Measurements from ENCODE around the gene ATP6AP1. TPM values are rescaled to one million over a fixed set of nuclear protein-coding genes. Genes with fewer than 3 reads are reported as not detected.

ATP6AP1 gene
- total and polyA plus RNA-seq, 2 of the 13 experiments (the other 11 are each of a cell fraction or from before 2014, with no cell fraction given) = 56.7 to 110 TPM

DNA sequence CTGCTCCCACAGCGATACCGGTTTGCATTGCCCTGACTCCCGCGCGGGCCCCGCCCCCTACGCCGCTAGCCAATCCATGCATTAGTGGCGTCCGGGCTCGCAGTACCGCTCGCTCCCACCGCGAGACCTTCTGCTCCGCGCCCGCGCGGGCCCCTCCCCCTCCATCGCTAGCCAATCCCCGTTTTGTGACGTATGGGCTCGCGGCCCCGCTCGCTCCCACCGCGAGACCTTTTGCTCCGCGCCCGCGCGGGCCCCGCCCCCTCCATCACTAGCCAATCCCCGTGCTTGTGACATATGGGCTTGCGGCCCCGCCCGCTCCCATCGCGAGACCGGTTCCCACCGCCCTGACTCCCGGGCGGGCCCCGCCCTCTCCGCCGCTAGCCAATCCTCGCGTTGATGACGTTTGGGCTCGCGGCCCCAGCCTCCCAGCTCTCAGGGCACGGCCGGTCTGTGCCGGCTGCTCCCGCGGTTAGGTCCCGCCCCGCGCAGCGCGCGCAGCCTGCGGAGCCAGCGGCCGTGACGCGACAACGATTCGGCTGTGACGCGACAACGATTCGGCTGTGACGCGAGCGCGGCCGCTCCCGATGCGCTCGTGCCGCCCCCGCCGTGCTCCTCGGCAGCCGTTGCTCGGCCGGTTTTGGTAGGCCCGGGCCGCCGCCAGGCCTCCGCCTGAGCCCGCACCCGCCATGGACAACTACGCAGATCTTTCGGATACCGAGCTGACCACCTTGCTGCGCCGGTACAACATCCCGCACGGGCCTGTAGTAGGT lies 49.5 kb upstream of the ATP6AP1 start, which contains the start of gene EMD (continued):
- TF ChIP-seq ZFP36L1 (CRISPR knock-in tag; IDR thresholded peaks at IDR 0.05) (no peak), PAWR (CRISPR knock-in tag; IDR thresholded peaks at IDR 0.05; ENCODE audit: borderline replicate concordance) (no peak), ZNF484 (CRISPR knock-in tag; IDR thresholded peaks at IDR 0.05; ENCODE audit: borderline replicate concordance, low read depth) (no peak), ZNF670 (CRISPR knock-in tag; IDR thresholded peaks at IDR 0.05; ENCODE audit: borderline replicate concordance) (0 out of 2 replicates have a peak, but pooled peaks have one; percentile 11), ZFP36L2 (CRISPR knock-in tag; IDR thresholded peaks at IDR 0.05) (no peak), ZNF264 (CRISPR knock-in tag; IDR thresholded peaks at IDR 0.05) (no peak), SAFB2 (CRISPR knock-in tag; IDR thresholded peaks at IDR 0.05; ENCODE audit: borderline replicate concordance, low read depth) (no peak), RAD51 (IDR thresholded peaks at IDR 0.05; ENCODE audit: borderline replicate concordance) (no peak), NCOA1 (CRISPR knock-in tag; IDR thresholded peaks at IDR 0.05) (no peak), RARA (CRISPR knock-in tag; IDR thresholded peaks at IDR 0.05) (no peak), ZNF879 (CRISPR knock-in tag; IDR thresholded peaks at IDR 0.05) (no peak), ZNF546 (CRISPR knock-in tag; conservative IDR thresholded peaks at IDR 0.05) (no peak), XBP1 (CRISPR knock-in tag; IDR thresholded peaks at IDR 0.05) (no peak)
- TF ChIP-seq, protein P1, sequence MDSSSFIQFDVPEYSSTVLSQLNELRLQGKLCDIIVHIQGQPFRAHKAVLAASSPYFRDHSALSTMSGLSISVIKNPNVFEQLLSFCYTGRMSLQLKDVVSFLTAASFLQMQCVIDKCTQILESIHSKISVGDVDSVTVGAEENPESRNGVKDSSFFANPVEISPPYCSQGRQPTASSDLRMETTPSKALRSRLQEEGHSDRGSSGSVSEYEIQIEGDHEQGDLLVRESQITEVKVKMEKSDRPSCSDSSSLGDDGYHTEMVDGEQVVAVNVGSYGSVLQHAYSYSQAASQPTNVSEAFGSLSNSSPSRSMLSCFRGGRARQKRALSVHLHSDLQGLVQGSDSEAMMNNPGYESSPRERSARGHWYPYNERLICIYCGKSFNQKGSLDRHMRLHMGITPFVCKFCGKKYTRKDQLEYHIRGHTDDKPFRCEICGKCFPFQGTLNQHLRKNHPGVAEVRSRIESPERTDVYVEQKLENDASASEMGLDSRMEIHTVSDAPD (CRISPR knock-in tag; IDR thresholded peaks at IDR 0.05) = no peak
- TF ChIP-seq, protein P2, sequence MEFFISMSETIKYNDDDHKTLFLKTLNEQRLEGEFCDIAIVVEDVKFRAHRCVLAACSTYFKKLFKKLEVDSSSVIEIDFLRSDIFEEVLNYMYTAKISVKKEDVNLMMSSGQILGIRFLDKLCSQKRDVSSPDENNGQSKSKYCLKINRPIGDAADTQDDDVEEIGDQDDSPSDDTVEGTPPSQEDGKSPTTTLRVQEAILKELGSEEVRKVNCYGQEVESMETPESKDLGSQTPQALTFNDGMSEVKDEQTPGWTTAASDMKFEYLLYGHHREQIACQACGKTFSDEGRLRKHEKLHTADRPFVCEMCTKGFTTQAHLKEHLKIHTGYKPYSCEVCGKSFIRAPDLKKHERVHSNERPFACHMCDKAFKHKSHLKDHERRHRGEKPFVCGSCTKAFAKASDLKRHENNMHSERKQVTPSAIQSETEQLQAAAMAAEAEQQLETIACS (CRISPR knock-in tag; IDR thresholded peaks at IDR 0.05) = no peak
- TF ChIP-seq, protein P3, sequence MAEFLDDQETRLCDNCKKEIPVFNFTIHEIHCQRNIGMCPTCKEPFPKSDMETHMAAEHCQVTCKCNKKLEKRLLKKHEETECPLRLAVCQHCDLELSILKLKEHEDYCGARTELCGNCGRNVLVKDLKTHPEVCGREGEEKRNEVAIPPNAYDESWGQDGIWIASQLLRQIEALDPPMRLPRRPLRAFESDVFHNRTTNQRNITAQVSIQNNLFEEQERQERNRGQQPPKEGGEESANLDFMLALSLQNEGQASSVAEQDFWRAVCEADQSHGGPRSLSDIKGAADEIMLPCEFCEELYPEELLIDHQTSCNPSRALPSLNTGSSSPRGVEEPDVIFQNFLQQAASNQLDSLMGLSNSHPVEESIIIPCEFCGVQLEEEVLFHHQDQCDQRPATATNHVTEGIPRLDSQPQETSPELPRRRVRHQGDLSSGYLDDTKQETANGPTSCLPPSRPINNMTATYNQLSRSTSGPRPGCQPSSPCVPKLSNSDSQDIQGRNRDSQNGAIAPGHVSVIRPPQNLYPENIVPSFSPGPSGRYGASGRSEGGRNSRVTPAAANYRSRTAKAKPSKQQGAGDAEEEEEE (CRISPR knock-in tag; IDR thresholded peaks at IDR 0.05; ENCODE audit: borderline replicate concordance) = no peak
- TF ChIP-seq, protein P4, sequence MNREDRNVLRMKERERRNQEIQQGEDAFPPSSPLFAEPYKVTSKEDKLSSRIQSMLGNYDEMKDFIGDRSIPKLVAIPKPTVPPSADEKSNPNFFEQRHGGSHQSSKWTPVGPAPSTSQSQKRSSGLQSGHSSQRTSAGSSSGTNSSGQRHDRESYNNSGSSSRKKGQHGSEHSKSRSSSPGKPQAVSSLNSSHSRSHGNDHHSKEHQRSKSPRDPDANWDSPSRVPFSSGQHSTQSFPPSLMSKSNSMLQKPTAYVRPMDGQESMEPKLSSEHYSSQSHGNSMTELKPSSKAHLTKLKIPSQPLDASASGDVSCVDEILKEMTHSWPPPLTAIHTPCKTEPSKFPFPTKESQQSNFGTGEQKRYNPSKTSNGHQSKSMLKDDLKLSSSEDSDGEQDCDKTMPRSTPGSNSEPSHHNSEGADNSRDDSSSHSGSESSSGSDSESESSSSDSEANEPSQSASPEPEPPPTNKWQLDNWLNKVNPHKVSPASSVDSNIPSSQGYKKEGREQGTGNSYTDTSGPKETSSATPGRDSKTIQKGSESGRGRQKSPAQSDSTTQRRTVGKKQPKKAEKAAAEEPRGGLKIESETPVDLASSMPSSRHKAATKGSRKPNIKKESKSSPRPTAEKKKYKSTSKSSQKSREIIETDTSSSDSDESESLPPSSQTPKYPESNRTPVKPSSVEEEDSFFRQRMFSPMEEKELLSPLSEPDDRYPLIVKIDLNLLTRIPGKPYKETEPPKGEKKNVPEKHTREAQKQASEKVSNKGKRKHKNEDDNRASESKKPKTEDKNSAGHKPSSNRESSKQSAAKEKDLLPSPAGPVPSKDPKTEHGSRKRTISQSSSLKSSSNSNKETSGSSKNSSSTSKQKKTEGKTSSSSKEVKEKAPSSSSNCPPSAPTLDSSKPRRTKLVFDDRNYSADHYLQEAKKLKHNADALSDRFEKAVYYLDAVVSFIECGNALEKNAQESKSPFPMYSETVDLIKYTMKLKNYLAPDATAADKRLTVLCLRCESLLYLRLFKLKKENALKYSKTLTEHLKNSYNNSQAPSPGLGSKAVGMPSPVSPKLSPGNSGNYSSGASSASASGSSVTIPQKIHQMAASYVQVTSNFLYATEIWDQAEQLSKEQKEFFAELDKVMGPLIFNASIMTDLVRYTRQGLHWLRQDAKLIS (CRISPR knock-in tag; IDR thresholded peaks at IDR 0.05) = no peak
